Peyer's patch (tissue), 4 donors: ENCODE measurements around the gene DHX38.

Experiments
- POLR2A ChIP-seq, 2 donors: fragments of 450-650 bp; IDR thresholded peaks; one replicate each; pipeline ENCODE4 v1.5.1; 2017; ENCODE audit warnings: antibody characterized with exemption in 2 of 2, mild to moderate bottlenecking in 2 of 2, moderate library complexity in 2 of 2
- TF ChIP-seq, protein P1 (sequence below), 6 experiments: fragments of 450-650 bp in 4 of 6; fragments of 200-600 bp in 2 of 6; sonication (generic) in 1 of 6; IDR thresholded peaks; one replicate each; pipeline ENCODE4 v1.5.1; 2017 to 2019; ENCODE audit warnings: antibody characterized with exemption in 6 of 6, mild to moderate bottlenecking in 3 of 6, moderate library complexity in 1 of 6

DNA sequence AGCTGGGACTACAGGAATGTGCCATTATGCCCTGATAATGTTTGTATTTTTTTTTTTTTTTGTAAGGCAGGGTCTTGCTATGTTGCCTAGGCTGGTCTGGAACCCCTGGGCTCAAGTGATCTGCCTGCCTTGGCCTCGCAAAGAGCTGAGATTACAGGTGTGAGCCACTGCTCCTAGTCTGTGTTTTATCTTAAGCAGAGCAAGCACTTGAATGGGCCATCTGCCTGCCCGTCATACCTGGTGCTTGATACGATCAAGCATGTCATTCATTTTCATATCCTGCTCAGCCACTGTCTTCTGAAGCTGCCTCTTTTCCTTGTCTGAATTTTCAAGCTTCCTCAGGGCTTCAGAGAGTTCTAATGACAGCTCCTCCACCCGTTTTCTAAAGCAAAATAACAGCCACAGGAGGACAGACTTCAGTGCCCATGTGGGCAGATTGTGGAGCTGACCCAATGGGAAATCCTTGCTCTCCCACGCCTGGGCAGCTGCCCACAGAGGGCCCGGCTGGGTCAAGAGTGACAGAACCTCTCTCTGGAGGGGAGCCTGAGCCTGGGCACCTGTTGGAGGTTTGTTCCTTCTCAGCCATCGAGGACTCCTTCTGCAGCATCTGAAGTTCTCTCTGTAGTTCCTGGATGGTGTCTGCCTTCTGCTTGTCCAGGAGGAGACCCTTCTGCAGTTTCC lies 36.5 kb downstream of the DHX38 start:
- TF ChIP-seq, protein P1, sequence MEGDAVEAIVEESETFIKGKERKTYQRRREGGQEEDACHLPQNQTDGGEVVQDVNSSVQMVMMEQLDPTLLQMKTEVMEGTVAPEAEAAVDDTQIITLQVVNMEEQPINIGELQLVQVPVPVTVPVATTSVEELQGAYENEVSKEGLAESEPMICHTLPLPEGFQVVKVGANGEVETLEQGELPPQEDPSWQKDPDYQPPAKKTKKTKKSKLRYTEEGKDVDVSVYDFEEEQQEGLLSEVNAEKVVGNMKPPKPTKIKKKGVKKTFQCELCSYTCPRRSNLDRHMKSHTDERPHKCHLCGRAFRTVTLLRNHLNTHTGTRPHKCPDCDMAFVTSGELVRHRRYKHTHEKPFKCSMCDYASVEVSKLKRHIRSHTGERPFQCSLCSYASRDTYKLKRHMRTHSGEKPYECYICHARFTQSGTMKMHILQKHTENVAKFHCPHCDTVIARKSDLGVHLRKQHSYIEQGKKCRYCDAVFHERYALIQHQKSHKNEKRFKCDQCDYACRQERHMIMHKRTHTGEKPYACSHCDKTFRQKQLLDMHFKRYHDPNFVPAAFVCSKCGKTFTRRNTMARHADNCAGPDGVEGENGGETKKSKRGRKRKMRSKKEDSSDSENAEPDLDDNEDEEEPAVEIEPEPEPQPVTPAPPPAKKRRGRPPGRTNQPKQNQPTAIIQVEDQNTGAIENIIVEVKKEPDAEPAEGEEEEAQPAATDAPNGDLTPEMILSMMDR (IDR thresholded peaks at IDR 0.05), result no peak
- TF ChIP-seq POLR2A (IDR thresholded peaks at IDR 0.05), result no peak
